Measurements from ENCODE around the gene MPP2.
"Not testable (repeated sequence)": the region's sequence is repeated elsewhere in the genome, so short reads cannot be mapped to it uniquely, and the experiment has no call there.

The MPP2 gene

DNA sequence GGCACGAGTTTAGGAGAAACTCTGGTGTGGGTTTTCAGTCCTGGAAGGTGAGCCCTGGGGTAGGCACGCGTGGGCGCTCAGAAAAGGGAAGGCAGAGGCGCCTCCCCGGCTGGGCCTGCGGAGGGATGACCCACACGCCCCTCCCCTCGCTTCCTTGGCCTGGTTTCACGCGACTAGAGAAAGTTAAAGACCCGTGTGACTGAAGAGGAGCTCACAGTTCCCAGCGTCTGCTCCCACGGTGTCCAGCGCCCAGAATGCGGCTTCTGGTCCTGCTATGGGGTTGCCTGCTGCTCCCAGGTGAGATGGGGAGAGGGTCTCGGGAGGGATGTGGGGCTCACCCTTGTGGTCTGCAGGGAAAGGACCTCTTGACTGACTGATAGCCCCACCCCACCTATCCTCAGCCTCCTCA is 60.4 kb downstream of the MPP2 start, which contains the start of gene CD300LG:
CD300LG (plus strand) TSS at position 214 of the 409 bp plus-strand sequence; CDS start at position 255, 41 bp downstream.
- DNase-seq (ENCODE audit: low read depth in 2 of 2), result no peak

DNA sequence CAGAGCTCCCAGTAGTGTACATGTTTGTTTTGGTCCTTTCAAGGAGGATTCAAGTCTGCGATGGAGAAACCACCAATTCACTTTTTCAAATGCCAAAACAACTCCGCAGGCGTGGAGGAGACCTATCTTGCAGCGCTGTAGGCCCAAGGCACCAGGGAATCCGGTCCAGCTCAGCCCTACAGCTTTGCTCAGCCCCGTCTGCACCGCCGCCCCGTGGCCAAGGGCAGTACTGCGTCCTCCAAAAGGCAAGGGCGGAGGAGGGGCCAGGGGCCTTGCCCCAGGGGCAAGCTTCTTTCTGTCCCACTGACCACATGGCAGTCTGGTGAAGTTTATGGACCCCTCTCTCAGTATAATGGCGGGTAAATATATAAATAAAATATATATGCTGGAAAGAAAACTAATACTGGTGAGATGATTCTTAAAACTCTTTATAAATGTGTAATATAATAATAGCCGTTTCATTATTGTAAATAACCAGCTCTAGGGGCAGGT is 61.1 kb downstream of the MPP2 start:
- DNase-seq (ENCODE audit: low read depth in 2 of 2), result peak; percentile 32 to 37

DNA sequence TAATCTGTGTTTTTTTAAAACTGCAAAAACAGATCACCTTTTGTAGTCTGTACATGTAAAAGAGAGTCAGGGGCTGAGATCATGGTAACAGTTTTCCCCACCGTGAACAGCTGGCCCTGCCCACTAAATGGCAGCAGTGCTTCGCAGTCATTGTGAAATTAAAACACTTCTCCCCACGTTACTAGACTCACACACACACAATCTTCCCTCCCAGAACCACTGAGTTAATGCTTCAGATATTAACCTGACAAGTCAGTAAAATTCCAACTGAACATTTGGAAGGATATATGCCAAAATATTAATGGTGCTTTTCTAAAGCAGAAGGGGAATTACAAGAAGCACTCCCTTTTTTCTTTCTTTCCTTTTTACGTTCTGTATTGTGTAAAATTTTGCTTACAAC is 61.6 kb downstream of the MPP2 start:
- no peak for DNase-seq (ENCODE audit: low read depth in 2 of 2)

DNA sequence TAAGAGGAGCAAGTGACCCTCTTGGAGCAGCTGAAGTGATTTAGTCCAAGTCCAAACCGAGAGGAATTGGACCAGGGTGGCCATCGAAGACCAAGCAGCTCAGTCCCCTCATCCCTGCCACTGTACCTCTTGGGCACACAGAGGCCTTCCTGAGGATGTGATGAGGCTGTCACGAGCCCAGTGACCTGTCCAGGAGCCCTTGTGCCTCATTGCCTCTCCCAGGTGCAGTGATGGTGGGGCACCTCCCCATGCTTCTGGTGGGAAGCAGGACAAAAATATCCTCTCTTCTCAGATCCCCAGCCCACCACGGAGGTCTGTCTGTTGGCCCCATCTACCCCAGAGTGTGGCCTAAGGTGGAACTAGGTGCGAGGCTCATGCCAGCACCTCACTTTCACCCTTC is 63.1 kb downstream of the MPP2 start:
- no peak for DNase-seq (ENCODE audit: low read depth in 2 of 2)

DNA sequence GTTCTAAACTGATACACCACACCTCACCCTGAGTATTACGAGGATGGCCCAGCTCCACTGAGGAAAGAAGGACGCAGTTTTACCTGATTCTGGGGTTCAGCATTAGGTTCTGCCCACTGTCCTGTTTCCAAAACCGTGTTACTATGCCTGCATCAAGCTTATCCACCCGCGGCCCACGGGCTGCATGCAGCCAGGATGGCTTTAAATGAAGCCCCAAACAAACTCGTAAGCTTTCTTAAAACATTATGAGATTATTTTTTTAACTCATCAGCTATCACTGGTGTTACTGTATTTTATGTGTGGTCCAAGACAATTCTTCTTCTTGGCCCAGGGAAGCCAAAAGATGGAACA is 64.4 kb downstream of the MPP2 start:
- no peak for DNase-seq (ENCODE audit: low read depth in 2 of 2)

DNA sequence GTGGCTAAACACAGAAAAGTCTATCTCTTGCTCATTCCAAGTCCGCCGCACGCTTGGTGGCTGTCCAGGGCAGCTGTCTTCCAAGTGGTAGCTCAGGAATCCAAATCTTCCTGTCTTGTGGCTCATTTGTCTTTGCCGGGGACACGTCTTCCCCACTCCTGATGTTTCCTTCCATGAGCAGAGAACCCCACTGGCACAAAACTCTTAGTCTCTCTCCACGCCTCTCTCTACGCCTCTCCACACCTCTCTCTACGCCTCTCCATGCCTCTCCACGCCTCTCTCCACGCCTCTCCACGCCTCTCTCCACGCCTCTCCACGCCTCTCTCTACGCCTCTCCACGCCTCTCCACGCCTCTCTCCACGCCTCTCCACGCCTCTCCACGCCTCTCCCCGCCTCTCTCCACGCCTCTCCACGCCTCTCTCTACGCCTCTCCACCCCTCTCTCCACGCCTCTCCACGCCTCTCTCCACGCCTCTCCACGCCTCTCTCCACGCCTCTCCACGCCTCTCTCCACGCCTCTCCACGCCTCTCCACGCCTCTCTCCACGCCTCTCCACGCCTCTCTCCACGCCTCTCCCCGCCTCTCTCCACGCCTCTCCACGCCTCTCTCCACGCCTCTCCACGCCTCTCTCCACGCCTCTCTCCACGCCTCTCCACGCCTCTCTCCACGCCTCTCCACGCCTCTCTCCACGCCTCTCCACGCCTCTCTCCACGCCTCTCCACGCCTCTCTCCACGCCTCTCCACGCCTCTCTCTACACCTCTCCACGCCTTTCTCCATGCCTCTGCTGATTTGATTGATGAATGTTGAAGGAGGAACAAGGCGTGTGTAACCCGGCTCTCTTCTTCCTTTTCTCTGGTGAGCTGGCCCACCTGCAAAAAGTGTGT is 65.0 kb downstream of the MPP2 start:
- not testable (repeated sequence) for DNase-seq (ENCODE audit: low read depth in 2 of 2)

DNA sequence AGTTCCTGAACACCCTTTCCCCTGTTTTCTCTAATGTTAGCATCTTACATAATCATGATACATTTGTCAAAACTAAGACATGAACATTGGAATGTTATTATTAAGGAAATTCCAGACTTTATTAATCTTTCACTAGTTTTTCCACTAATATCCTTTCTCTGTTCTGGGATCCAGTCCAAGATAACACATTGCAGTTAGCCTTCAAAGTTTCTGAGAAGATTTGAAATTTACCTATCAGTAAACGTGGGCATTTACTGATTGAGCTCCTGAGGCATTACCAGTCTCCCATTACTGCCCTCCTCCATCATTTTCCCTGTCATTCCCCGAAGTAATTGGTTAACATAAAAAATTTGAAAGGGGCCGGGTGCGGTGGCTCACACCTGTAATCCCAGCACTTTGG is 66.1 kb downstream of the MPP2 start:
- DNase-seq (ENCODE audit: low read depth in 2 of 2), result no peak

DNA sequence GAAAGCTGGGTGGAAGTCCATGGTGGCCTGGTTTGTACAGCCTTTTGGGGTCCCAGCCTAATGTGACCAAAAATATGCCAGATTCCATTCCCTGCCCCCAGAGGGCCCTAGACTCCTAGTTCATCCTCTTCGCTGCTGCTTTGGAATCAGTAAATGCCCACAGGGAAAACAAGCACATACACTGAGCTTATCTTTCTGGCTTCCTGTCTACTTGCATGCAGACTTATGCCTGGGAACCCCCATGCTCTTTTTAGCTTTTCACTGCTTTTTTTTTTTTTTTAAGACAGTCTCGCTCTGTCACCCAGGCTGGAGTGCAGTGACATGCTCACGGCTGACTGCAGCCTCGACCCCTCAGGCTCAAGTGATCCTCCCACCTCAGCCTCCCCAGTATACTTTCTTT is 66.5 kb downstream of the MPP2 start:
- DNase-seq (ENCODE audit: low read depth in 2 of 2), result no peak

DNA sequence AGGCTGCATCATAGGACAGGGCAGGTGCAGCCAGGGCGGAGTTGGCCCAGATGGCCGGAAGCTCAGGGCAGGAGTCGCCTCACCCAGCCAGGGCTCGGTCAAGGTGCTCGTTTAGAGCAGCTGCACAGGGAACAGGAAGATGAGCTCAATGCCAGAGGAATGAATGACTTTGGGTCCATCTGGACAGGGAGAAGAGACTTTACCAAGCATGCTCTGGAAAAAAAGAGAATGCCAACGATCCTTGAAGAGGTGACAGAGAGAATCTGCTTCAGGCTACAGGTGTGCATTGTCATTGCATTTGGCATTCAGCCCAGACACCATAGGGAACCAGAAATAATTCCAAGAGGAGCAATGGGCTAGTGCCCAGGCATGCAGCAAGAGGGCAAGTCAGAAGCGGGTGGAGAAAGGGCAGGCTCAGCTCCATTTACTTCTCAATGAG is 67.6 kb downstream of the MPP2 start:
- no peak for DNase-seq (ENCODE audit: low read depth in 2 of 2)

DNA sequence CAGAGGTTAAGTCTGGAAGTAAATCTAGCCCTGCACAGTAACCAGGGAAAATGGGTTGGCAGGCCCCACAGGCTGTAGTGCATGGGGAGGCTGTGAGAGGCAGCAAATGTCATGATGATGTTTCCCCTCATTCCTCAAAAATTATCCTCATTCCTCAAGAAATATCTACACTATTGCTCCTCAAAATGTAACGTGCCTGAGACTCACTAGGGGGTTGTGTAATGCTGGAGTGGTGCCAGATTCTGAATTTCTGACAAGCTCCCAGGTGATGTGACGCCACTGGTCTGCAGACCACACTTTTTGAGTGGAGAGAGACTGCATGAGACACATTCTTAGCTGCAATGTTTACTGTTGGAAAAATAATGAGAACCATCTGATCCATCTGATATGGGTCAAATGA is 73.2 kb downstream of the MPP2 start:
- DNase-seq (ENCODE audit: low read depth in 2 of 2), result peak; percentile 53 to 57

DNA sequence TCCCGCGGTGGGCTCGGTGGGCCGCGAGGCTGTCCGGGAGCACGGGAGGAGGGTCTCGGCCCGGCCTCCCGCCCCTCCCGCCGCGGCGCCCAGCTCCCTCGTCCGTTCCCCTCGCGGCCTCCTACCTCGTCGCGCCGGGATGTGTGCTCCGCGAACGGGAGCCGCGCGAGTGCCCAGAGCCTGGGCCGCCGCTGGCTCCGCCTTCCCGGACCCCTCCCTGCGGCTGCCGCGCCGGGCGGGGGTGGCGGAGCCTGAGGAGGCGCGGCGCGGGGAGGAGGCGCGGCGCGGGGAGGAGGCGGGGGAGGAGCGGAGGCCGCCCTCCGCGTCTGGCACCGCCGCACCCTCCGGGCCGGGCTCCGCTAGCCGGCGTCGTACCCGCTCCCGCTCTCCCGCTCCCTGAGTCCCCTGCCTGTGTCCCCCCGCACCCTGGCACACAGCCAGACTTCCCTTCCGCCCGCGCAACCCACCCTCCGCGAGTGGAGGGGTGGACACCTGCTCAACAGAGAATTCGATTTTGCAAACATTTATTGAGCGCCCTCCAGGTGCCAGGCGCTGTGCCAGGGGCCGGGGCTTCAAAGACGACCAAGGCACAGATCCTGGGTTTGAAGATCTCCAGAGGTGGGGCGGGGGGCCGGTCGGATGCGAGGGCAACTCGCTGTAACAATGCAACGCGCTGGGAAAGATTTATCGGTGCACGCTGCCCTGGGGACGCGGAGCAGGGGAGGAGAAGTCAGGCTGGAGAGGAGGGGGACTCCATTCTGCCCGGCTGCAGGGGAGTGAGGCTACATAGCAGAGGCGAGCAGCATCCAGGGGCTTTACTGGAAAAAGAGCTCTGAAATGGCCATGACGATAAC is 74.1 kb downstream of the MPP2 start, which contains the start of gene MPP3:
MPP3 (minus strand) TSS at position 171 of the 854 bp plus-strand sequence. CDS start 1,240 bp downstream, outside the sequence.
- DNase-seq (ENCODE audit: low read depth in 2 of 2), result peak; percentile 50

DNA sequence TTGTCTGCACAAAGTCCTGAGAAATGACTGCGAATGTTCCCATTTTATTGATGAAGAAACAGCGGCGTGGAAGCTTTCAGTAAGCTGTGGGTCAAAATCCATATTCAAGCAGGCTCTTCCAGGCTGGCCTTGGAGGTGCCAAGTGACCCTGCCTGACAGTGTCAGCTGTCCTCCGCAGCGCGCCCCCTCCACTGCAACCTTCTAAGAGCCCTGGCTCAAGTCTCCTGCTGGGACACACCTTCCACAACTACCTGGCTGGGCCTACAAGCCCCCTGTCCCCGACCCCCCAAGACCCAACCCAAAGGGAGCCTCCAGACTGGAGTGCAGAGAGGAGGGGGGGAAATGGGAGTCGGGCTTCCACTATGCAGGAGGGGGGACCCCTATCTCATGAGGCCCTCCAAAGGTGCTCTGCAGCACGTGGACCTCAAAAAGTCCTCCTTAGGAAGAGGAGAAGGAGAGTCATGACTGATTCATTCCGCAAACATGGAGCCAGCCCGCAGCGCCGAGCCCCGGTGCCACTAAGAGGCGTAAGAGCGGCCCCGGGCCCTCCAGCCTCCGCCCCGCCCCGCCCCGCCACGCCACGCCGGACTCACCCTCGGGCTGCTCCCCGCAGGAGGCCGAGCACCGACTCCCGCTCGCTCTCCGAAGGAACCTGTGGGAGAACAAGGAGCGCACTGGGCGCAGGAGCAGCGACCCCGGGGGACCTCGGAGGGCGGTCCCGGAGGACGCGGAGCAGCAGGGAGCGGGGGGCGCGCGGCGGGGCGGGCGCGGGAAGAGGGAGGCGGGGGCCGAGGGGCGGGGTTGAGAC is 75.0 kb downstream of the MPP2 start:
- peak in 1 of 2 experiments; percentile 30 for DNase-seq (ENCODE audit: low read depth in 2 of 2)

DNA sequence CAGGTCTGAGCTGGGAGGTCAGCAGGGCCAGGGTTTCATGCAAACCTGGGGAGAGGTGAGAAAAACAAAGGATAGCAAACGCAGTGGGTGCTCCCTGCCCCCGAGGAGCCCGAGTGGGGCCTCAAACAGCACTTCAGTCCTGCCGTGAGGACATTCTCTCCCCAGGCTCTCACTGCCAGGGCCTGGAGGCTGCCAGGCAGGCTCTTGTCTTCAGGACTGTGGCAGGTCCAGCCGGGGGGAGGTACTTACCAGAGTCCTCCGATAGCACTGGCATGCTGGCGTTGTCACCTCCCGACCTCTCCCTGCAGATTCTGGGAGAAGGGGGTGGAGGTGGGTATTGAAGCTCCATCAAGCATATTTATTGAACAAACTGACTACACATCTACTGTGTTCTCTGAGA is 75.7 kb downstream of the MPP2 start:
- no peak for DNase-seq (ENCODE audit: low read depth in 2 of 2)

DNA sequence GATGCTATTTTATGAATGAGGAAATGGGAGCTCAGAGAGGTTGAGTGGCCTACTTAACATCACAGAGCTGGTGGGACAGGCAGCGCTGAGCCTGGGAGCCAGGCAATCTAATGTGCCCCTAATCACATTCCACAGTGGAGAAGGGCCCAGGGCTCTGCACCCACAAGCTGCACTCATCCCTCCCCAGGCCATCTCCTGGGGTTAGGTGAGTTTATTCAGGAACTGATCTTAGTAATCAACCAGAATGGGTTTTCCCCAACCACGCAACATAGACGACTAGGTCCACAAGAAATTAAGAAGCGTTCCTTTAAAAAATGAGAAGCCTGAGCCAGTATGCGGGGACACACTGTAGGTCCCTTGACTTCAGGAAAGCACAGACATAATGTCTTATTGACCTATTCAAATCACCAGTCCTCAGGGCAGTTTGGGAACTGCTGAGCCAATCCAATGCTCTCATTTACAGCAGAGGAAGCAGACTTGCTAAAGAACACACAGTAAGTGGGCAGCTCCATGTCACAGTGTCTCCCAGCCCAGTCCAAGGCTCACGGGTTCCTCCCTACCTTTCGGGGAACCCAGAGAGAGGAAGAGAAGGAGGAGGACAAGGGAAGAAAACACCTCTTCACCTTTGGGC is 76.7 kb downstream of the MPP2 start:
- DNase-seq (ENCODE audit: low read depth in 2 of 2), result no peak

DNA sequence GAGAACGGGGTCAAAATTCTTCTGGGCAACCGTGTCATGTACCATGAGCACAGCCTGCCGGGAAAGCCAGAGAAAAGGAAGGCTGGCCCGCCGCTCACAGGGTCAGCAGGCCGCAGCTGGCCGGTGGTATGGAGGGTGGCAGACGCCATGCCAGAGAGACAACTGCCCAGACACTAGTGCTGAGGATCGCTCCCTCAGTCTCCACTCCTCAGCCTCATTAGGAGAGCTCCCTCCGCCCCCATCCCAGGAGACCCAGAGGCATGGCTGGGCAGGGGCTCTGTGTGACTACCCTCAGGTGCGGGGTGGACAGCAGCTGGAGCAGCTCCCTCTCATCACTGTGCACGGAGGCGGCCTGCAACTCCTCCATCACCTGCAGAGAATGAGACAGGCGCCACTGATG is 77.6 kb downstream of the MPP2 start:
- DNase-seq (ENCODE audit: low read depth in 2 of 2), result no peak

DNA sequence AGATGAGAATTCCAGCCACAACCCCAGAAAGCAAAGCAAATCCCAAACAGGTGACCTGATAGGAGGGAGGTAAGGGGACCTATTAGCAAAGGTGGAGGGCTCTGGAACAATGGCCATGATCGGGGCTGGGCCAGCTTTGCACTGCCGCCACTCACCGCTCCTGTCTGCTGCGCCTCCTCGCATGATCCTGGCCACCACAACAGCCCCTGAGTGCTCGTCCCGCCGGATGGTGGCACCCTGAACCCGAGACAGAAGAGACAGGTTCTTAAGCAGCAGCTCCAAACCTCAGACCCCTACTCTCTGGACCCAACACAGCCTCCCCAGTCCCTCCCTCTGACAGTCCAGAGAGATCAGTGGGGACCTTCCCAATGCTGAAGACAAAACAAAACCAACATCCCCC is 79.7 kb downstream of the MPP2 start:
- DNase-seq (ENCODE audit: low read depth in 2 of 2), result no peak

DNA sequence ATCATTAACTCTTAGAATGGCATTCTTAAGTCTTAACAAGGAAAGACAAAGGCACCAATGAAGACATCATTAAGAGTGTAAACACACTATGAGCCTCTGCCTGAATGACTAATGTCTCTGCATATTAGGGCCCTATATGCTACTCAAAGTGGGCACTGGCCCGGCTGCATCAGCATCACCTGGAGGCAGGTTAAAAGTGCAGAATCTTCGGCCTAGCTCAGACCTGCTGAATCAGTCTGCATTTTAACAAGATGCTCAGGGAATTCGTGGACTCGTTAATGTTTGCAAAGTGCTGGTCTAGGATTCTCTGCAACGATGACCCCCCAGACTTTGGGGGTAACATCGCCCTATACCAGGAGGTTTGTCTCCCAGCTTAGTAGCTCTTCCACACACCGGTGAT is 81.1 kb downstream of the MPP2 start:
- DNase-seq (ENCODE audit: low read depth in 2 of 2), result no peak

DNA sequence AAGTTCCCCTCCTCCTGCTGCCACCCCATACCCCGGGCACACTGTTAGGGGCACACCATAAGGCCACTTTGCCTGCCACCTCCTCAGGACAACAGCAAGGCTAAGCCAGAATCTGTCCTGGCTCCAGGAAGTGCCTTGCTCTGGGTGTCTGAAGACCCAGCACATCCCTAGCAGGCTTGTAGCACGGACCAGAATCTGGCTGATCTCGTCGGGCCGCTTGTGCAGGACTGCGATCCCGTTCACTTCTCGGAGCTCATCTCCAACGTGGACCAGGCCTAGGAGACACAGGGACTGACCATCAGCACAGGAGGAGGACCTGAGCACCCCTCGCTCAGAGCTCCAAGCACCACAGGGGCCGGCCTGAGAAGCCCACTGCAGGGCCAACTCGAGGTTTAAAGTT is 81.8 kb downstream of the MPP2 start:
- DNase-seq (ENCODE audit: low read depth in 2 of 2), result no peak
